GM21367 (cell line): Measurements from ENCODE around the gene PRRT1.
"Not testable (repeated sequence)": the region's sequence is repeated elsewhere in the genome, so short reads cannot be mapped to it uniquely, and the experiment has no call there.

ENCODE experiments used
- ATAC-seq: cut with Tn5 transposase; IDR thresholded peaks from one replicate; pipeline ENCODE4 v1.9.1; 2021; ENCODE audit not compliant: unreplicated experiment

The PRRT1 gene

GRCh38 chr6:32105433-32105832, 46.3 kb downstream of the PRRT1 start:
- no peak for ATAC-seq

GRCh38 chr6:32102255-32102654, 49.5 kb downstream of the PRRT1 start:
- no peak for ATAC-seq

GRCh38 chr6:32100251-32100650, 51.5 kb downstream of the PRRT1 start:
- ATAC-seq: not testable (repeated sequence)
